CD4-positive, alpha-beta T cell treated with Interleukin-4 for 1 hour (primary cell): ENCODE measurements around the gene DNAJC19.
"Not testable (repeated sequence)": the region's sequence is repeated elsewhere in the genome, so short reads cannot be mapped to it uniquely, and the experiment has no call there.

ENCODE experiments used
- DNase-seq, 2 donors: peaks; one replicate each; pipeline ENCODE4 v3.0.0-alpha.2; 2020 to 2022

Gene DNAJC19

GRCh38 chr3:180989291-180990163 lies at the start of gene DNAJC19:
Gene DNAJC19, minus strand, starts transcription at chr3:180989736. Its CDS starts 134 bp downstream, at chr3:180989602.
- peak; percentile 94 to 95 for DNase-seq

- no peak for DNase-seq
Measured at GRCh38 chr3:181030948-181031347, 41.4 kb upstream of the DNAJC19 start.

GRCh38 chr3:181025204-181025603 lies 35.7 kb upstream of the DNAJC19 start:
- no peak for DNase-seq

- DNase-seq = no peak
Measured at GRCh38 chr3:181017690-181018089, 28.2 kb upstream of the DNAJC19 start.

DNA sequence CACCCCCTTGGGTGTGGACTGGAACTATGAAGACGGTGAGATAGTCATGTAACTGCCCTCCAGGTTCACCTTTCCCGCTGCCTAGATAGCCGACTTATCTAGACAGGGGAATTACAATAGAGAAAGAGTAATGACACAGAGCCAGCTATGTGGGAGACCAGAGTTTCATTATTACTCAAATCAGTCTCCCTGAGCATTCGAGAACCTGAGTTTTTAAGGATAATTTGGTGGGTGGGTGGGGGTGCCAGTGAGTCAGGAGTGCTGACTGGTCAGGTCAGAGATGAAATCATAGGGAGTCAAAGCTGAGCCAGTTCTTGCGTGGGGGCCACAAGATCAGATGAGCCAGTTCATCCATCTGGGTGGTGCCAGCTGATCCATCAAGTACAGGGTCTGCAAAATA lies 19.7 kb upstream of the DNAJC19 start:
- DNase-seq = no peak

GRCh38 chr3:181008796-181009195 lies 19.3 kb upstream of the DNAJC19 start:
- no peak for DNase-seq

DNA sequence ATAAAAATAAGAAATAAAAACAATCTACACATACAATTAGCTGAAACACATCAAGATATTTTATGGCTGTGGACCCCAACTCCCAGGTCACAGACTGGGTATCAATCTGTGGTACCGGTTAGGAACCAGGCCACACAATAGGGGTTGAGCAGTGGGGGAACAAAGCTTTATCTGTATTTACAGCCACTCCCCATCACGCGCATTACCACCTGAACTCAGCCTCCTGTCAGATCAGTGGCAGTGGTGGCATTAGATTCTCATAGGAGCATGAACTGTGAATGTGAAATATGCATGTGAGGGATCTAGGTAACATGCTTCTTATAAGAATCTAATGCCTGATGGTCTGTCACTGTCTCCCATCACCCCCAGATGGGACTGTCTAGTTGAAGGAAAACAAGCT lies 17.7 kb upstream of the DNAJC19 start:
- DNase-seq = no peak

DNA sequence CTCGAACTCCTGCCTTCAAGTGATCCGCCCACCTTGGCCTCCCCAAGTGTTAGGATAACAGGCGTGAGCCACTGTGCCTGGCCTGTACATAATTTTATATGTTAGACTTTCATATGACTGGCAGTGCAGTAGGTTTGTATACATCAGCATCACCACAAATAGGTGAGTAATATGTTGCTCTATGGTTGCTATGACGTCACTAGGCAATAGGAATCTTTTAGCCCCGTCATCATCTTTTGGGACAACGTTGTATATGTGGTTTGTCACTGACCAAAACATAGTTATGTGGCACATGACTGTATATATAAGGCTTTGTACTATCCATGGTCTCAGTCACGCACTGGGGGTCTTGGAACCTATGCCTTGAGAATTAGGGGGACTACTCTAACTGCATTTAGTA lies 17.0 kb upstream of the DNAJC19 start:
- DNase-seq = no peak

- DNase-seq = not testable (repeated sequence)
Measured at GRCh38 chr3:181003469-181003868, 13.9 kb upstream of the DNAJC19 start.

DNA sequence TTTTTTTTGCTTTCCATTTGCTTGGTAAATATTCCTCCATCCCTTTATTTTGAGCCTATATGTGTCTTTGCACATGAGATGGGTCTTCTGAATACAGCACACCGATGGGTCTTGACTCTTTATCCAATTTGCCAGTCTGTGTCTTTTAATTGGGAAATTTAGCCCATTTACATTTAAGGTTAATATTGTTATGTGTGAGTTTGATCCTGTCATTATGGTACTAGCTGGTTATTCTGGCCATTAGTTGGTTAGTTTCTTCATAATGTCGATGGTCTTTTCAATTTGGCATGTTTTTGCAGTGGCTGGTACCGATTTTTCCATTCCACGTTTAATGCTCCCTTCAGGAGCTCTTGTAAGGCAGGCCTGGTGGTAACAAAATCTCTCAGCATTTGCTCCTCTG lies 12.8 kb upstream of the DNAJC19 start:
- DNase-seq = not testable (repeated sequence)

DNA sequence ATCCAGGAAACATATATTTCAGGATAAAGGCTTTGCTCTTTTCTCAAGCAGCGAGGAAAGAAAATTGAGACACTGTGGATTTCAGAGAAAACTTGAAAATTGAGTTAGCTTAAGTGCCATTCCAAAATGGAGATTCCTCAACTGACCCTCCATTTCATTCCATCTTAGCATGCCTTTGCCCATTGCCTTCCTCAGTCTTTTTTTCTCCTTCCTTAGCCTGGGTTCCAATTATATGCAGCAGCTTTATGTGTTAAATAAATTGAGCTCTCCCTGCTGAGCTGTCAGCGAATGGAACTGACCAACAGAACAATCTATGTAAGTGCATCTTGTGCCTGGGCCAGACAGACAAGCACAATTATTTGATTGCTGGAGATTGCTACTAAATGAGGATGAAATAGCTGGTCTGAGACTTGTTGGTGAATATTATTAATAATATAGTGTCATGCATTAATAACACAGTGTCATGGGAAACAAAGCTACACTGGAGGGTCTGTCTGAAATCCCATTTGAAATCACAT lies 6.9 kb upstream of the DNAJC19 start:
- no peak for DNase-seq

DNA sequence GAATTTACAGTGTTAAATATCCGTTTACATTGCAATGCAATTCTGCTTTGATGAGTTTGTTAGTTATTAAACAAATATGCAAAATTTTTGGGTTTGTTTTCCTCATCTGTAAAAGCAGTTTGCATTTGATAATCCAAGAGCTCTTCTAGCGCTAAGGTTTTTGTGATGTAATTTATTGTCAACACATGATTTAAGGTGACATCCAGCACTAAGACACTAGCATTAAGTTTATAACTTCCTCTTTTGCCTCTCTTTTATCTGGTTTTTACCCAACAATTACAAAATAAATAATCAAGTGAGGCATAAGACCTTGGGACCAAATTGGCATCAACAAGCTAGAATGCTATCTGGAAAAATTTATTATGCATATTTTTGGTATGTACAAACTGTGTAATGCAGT lies 969 bp upstream of the DNAJC19 start:
- DNase-seq = no peak

GRCh38 chr3:180987344-180987743 lies 2.2 kb downstream of the DNAJC19 start:
- DNase-seq = no peak

DNA sequence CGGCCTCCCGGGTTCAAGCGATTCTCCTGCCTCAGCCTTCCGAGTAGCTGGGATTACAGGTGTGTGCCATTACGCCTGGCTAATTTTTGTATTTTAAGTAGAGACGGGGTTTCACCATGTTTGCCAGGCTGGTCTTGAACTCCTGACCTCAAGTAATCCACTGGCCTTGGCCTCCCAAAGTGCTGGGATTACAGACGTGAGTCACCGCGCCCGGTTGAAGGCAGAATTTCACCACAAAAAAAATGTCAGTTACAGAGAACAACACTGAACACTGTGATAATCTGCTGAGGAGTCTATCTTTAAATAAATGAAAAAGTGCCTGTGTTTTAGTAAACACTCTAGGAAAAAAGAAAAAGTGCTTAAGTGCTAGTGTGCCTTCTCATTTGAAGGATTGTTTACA lies 3.2 kb downstream of the DNAJC19 start:
- not testable (repeated sequence) for DNase-seq

GRCh38 chr3:180983136-180983535 lies 6.4 kb downstream of the DNAJC19 start:
- DNase-seq = no peak

DNA sequence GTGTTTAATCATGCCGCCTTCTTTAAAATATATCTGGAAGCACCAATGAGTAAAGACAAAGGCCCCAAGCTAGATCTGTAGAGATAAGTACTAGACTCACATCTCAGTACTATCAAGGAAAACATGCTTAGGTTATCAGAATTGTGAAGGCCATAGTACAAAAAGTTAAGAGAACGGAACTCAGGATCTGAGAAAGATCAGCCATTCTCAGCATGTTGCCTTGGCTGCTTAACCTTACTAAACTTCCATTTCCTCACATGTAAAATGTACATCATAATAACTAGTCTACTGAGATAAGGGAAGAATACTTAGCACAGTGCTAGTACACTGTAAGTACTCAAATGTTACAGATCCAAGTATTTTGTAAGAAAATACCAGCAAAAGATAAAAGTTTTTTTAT lies 7.6 kb downstream of the DNAJC19 start:
- DNase-seq = no peak

DNA sequence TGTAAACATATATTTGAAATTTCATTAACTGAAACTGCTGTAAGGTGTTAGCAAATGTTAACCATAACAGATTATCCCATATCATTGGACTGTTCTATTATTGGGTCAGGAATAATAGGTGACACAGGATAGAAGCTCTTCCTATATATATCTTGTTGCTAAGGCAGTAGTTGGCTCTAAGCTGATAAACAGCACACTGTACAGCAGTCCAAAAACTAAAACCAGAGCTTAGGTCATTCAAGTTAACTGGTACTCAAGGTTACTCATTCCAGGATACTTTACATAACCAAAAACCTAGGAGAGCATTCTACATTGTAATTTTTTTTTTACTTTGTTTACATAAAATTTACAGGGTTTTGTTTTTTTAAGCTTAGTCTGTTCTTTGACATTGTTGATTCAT lies 8.9 kb downstream of the DNAJC19 start:
- no peak for DNase-seq

DNA sequence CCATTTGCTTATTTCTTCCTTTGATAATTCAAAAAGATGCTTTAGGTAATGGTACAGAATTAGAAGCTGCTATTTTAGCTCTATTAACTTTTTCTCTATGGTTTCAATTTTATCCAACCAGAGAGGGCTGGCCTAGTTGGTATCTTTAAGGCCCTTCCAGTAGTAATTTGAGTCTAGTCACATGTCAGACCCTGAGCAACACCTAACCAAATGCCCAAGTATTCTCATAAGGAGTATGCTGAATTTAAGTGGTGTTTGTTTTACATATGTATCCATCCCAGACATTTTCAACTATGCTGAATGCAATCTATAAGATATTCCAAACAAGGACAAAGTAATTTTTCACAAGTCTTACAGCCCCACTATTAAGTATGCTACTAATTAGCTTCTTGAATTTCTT lies 9.6 kb downstream of the DNAJC19 start:
- DNase-seq = no peak

GRCh38 chr3:180977498-180977897 lies 12.0 kb downstream of the DNAJC19 start:
- DNase-seq = no peak

DNA sequence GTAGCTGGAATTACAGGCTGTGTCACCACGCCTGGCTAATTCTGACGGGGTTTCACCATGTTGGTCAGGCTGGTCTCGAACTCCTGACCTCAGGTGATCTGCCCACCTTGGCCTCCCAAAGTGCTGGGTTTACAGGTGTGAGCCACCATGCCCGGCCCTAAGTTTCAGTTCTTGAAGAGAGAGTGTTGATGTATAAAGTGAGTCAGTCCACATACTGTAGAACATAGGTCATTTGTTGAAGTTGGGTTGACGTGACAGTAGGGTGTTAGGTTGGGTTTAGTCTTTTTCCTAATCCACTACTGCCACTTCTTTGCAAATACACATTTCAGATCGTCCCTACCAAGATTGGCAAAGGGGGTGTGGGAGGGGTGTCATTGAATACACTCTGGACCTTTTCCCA lies 15.2 kb downstream of the DNAJC19 start:
- no peak for DNase-seq

GRCh38 chr3:180973543-180973942 lies 16.0 kb downstream of the DNAJC19 start:
- no peak for DNase-seq

GRCh38 chr3:180970931-180971330 lies 18.6 kb downstream of the DNAJC19 start:
- DNase-seq = no peak

DNA sequence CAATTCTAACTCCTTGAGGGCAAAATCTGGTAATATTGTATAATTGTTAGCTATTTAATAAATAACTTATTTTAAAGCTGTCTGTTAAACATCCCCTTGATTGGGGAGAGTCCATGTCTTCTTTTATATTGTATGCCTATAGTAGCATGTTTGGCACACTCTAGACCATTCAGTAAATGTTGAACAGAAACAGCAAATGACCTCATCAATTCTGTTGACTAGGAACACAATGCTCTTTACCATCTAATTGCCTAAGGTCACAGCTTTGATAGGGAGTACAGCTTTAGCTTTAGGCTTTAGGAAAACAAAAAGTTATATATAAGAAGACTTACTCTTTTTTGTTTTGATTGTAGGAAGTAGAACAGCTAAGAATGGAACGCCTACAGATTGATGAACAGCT lies 27.0 kb downstream of the DNAJC19 start:
- no peak for DNase-seq

- no peak for DNase-seq
Measured at GRCh38 chr3:180961552-180961951, 28.0 kb downstream of the DNAJC19 start.

GRCh38 chr3:180961087-180961486 lies 28.4 kb downstream of the DNAJC19 start:
- no peak for DNase-seq
